Left colon (tissue), 2 donors: ENCODE data around the gene ZBTB16. TPM values are rescaled to one million over a fixed set of nuclear protein-coding genes. Genes with fewer than 3 reads are reported as not detected.
"Not testable (repeated sequence)": the region's sequence is repeated elsewhere in the genome, so short reads cannot be mapped to it uniquely, and the experiment has no call there.

Source experiments
- ATAC-seq: fragments of 200-7000 bp; cut with Tn5 transposase; one replicate; pipeline ENCODE4 v1.9.1; 2020; ENCODE audit warnings: mild to moderate bottlenecking, moderate library complexity
- DNase-seq, 2 donors: peaks; one replicate each; pipeline ENCODE4 v3.0.0-alpha.2; 2020
- intact Hi-C, 2 donors: fragments of 100-400 bp; cut with DNase I in 1 of 2; cut with micrococcal nuclease in 1 of 2; formaldehyde crosslinking; loops; one replicate each; pipeline versions ENCODE4 v1.11.2 to v1.14.0; 2022; cut with DNase I, micrococcal nuclease
- total RNA-seq, 2 donors: library from RNA; stranded (reverse); fragmentation: NEBNext Ultra II Directional; extraction: Animal tissue kit (Norgen Biotek cat#: 25700); gene quantifications; one replicate each; pipeline ENCODE4 v1.2.1, GENCODE V29; 2021
- donor health status: DM: no; HTN: no; CAD: no.
- donor health status: DM: yes; HTN: yes; CAD: no.

ZBTB16 gene
- total RNA-seq, 2 donors from 2014 or later, result 10.0 to 75.1 TPM

DNA sequence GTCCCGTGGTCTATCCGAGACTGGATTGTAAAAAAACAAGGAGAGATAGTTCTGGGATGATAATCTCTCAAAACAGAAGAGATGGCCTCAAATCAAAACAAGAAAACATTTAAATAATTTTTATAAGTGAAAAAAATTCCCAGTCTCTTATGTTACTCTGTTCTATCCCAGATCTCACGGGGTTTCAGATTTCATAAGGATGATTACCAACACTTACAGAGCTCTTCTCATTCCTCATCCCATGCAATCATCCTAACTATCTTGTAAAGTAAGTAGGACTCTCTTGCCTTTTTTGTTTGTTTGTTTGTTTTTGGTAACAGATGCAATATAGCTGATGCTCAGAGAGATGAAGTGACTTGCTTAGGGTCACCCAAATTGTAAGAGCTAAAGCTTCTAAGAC lies 20.0 kb upstream of the ZBTB16 start:
- no peak for ATAC-seq
- intact Hi-C loops, result loop anchor here in 1 of 2 donors (5.0 kb wide), 1 partner anchor 223 kb away; no protein-coding TSS in a partner anchor
- no peak for DNase-seq

GRCh38 chr11:114040706-114041211 lies 18.8 kb upstream of the ZBTB16 start:
- intact Hi-C loops, result no loop called here
- DNase-seq, result peak; percentile 66 to 75
- peak; percentile 84 for ATAC-seq

GRCh38 chr11:114042234-114042633 lies 17.3 kb upstream of the ZBTB16 start:
- no peak for DNase-seq
- intact Hi-C loops, result no loop called here
- ATAC-seq, result no peak

- DNase-seq (peak; percentile 55 to 69), ATAC-seq (peak; percentile 74)
- intact Hi-C loops, result no loop called here
Measured at GRCh38 chr11:114044042-114044871, 15.3 kb upstream of the ZBTB16 start.

- DNase-seq, result no peak
- ATAC-seq, result no peak
- intact Hi-C loops, result no loop called here
Measured at GRCh38 chr11:114047327-114047726, 12.2 kb upstream of the ZBTB16 start.

GRCh38 chr11:114049050-114049449 lies 10.5 kb upstream of the ZBTB16 start:
- no peak for DNase-seq
- intact Hi-C loops, result no loop called here
- ATAC-seq, result no peak

GRCh38 chr11:114049766-114050165 lies 9.7 kb upstream of the ZBTB16 start:
- intact Hi-C loops, result loop anchor here in 1 of 2 donors (5.0 kb wide), 1 partner anchor 208 kb away; no protein-coding TSS in a partner anchor
- not testable (repeated sequence) for ATAC-seq, DNase-seq

GRCh38 chr11:114050258-114050927 lies 9.1 kb upstream of the ZBTB16 start:
- DNase-seq, result peak in 1 of 2 donors; percentile 67

GRCh38 chr11:114051558-114051957 lies 8.0 kb upstream of the ZBTB16 start:
- intact Hi-C loops, result loop anchor here in 1 of 2 donors (5.0 kb wide), 1 partner anchor 206 kb away; no protein-coding TSS in a partner anchor
- peak; percentile 19 for ATAC-seq
- DNase-seq, result no peak

More at GRCh38 chr11:114050258-114050927, 9.1 kb upstream of the ZBTB16 start:
- intact Hi-C loops, result loop anchor here in 1 of 2 donors (5.0 kb wide), 1 partner anchor 207 kb away; no protein-coding TSS in a partner anchor
- ATAC-seq, result no peak

- peak; percentile 90 for ATAC-seq
- DNase-seq, result peak in 1 of 2 donors; percentile 75
- intact Hi-C loops, result loop anchor here in 1 of 2 donors (5.0 kb wide), 1 partner anchor 205 kb away; no protein-coding TSS in a partner anchor
Measured at GRCh38 chr11:114052160-114052559, 7.4 kb upstream of the ZBTB16 start.

DNA sequence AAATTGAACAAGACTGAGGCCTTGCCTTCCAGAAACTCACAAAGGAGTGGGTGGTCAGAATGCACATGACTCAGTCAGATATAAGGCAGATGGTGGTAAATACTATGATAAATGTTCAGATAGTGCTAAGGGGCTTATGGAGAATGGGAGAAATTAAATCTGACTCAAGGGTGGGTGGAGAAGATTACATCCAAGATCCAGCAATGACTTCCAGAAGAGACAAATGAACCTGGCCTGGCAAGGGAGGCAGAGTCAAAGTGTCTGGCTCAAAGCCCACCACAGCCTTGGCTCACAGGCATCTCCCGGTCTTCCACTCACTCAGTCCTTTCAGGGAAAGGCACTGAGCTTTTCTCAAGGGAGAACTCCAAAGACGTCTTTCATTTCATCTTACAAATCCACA lies 6.1 kb upstream of the ZBTB16 start:
- DNase-seq (no peak), ATAC-seq (no peak)
- intact Hi-C loops, result loop anchor here in 1 of 2 donors (5.0 kb wide), 1 partner anchor 204 kb away; no protein-coding TSS in a partner anchor

GRCh38 chr11:114054806-114055205 lies 4.7 kb upstream of the ZBTB16 start:
- intact Hi-C loops, result loop anchor here in 1 of 2 donors (5.0 kb wide), 1 partner anchor 202 kb away; no protein-coding TSS in a partner anchor
- DNase-seq (no peak), ATAC-seq (no peak)

- intact Hi-C loops, result no loop called here
- ATAC-seq (no peak), DNase-seq (no peak)
Measured at GRCh38 chr11:114056409-114056808, 3.1 kb upstream of the ZBTB16 start.

GRCh38 chr11:114057147-114057546 lies 2.4 kb upstream of the ZBTB16 start:
- ATAC-seq, result no peak
- DNase-seq, result no peak
- intact Hi-C loops, result no loop called here

- intact Hi-C loops, result no loop called here
Measured at GRCh38 chr11:114057605-114058004, 1.9 kb upstream of the ZBTB16 start.

DNA sequence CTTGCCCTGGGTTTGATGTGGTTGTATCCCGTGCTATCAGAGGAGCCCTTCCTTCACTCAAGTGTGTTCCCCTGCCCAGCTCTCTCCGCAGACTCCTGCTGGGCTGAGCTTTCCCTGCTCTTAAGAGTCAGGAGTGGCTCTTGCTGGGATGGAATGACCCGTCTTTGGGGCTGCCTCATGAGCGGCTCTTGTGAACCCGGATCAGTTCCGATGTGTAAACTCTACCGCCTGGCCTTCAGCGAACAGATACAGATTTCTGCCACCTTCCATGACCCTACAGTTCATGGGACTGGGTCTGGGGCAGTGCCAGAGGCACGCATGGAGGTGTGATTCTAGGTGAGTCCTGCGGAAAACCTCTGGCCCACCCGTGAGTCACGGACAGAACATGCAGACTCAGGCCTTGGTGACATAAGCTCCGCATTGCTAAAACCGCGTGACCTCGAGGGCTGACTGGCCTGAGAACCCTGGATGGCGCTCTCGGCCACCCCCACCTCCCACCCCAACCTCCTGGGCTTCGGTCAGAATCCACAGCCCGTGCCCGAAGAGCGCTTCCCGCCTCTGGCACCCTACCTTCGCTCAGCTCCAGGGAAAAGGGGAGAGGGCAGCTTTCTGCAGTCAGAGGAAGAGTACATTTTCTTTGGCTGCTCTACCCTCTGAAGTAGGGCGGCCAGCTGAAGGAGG lies 1.3 kb upstream of the ZBTB16 start:
- ATAC-seq (no peak), DNase-seq (peak in 1 of 2 donors; percentile 47)
- intact Hi-C loops, result no loop called here

More at GRCh38 chr11:114057605-114058004, 1.9 kb upstream of the ZBTB16 start:
- ATAC-seq (no peak), DNase-seq (no peak)

DNA sequence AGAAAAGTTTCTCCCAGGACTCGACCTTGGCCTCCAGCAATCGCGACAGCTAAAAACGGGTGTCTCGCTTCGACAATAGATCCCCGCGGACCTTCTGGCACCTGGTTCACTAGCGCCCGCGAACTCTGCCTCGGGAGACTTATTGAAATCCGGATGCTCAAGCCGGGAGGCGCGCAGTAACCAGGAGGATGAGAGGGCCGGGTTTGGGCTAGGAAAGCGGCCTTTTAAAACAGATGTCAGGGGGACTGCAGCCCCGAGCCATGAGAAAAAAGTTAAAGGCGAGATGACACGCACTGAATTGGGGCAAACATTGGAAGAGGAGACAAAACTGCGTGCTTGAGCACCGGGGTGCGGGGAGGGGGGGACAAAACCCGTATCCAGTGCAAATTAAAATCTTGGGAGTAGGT lies 637 bp upstream of the ZBTB16 start:
- ATAC-seq, result no peak
- peak in 1 of 2 donors; percentile 51 for DNase-seq
- intact Hi-C loops, result no loop called here

- intact Hi-C loops, result loop anchor here in 1 of 2 donors (5.0 kb wide), 1 partner anchor 122 kb away; no protein-coding TSS in a partner anchor
- ATAC-seq, result peak; percentile 37
Measured at GRCh38 chr11:114059984-114060391, 477 bp downstream of the ZBTB16 start.

More at GRCh38 chr11:114059984-114060391, 477 bp downstream of the ZBTB16 start:
- DNase-seq, result peak in 1 of 2 donors; percentile 64
